8988T (cell line): ENCODE data around the gene JAG2.

ENCODE experiments used
- DNase-seq: peaks from one replicate; pipeline ENCODE4 v3.0.0; 2011

The JAG2 gene

GRCh38 chr14:105168496-105168978 is at the start of gene JAG2:
JAG2 (minus strand) TSS chr14:105168776; CDS start chr14:105168420, 356 bp downstream.
- peak; percentile 94 for DNase-seq

- DNase-seq = no peak
Observed at GRCh38 chr14:105217774-105218173, 49.2 kb upstream of the JAG2 start.

- DNase-seq = no peak
Observed at GRCh38 chr14:105216490-105217247, 48.1 kb upstream of the JAG2 start.

- DNase-seq = no peak
Observed at GRCh38 chr14:105215602-105216001, 47.0 kb upstream of the JAG2 start.

GRCh38 chr14:105214324-105214915 is 45.8 kb upstream of the JAG2 start:
- DNase-seq = no peak

- DNase-seq = no peak
Observed at GRCh38 chr14:105213361-105213760, 44.8 kb upstream of the JAG2 start.

GRCh38 chr14:105212541-105213300 is 44.1 kb upstream of the JAG2 start:
- no peak for DNase-seq

GRCh38 chr14:105211758-105212089 is 43.1 kb upstream of the JAG2 start:
- DNase-seq = no peak

- no peak for DNase-seq
Observed at GRCh38 chr14:105211086-105211757, 42.6 kb upstream of the JAG2 start.

GRCh38 chr14:105210266-105211025 is 41.9 kb upstream of the JAG2 start:
- DNase-seq = no peak

- no peak for DNase-seq
Observed at GRCh38 chr14:105209646-105210045, 41.1 kb upstream of the JAG2 start.

GRCh38 chr14:105209091-105209490 is 40.5 kb upstream of the JAG2 start:
- no peak for DNase-seq

- no peak for DNase-seq
Observed at GRCh38 chr14:105208738-105209075, 40.1 kb upstream of the JAG2 start.

GRCh38 chr14:105207996-105208737 is 39.6 kb upstream of the JAG2 start:
- DNase-seq = no peak

- peak; percentile 88 for DNase-seq
Observed at GRCh38 chr14:105207460-105207901, 38.9 kb upstream of the JAG2 start.

GRCh38 chr14:105206873-105207272 is 38.3 kb upstream of the JAG2 start:
- DNase-seq = no peak

GRCh38 chr14:105205673-105206208 is 37.2 kb upstream of the JAG2 start:
- no peak for DNase-seq

- no peak for DNase-seq
Observed at GRCh38 chr14:105204931-105205672, 36.5 kb upstream of the JAG2 start.

GRCh38 chr14:105204206-105204930 is 35.8 kb upstream of the JAG2 start:
- no peak for DNase-seq

- DNase-seq = no peak
Observed at GRCh38 chr14:105203701-105204100, 35.1 kb upstream of the JAG2 start.
